NT2/D1 (cell line): ENCODE results near the gene DLGAP3.

Experiments
- YY1 ChIP-seq: IDR thresholded peaks from 2 replicates; pipeline ENCODE4 v1.6.1; 2011; ENCODE audit not compliant: insufficient read length, insufficient read depth
- ZNF274 ChIP-seq: IDR thresholded peaks from 2 replicates; pipeline ENCODE4 v1.6.1; 2011; ENCODE audit warnings: mild to moderate bottlenecking, low read depth, low read length

GRCh38 chr1:34906222-34906621 is 23.2 kb downstream of the DLGAP3 start:
- TF ChIP-seq YY1 (no peak), ZNF274 (no peak)
